NCI-H226 (cell line): ENCODE data around the gene BPIFB3.
"Not testable (repeated sequence)": the region's sequence is repeated elsewhere in the genome, so short reads cannot be mapped to it uniquely, and the experiment has no call there.

ENCODE experiments used
- DNase-seq: peaks from one replicate; pipeline ENCODE4 v3.0.0-alpha.2; 2015

Gene BPIFB3

DNA sequence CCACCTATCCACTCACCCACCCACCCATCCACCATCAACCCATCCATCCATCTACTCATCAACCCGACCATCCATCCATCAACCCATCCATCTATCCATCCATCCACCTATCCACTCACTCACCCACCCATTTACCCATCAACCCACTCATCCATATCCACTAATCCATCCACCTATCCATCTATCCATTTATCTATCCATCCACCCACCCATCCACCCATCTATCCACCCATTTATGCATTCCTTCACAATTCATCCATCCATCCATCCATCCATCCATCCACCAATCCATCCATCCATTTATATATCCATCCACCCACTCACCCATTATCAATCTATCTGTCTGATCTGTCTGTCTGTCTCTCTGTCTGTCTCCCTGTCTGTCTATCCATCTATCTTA, 39.9 kb downstream of the BPIFB3 start:
- DNase-seq: no peak

GRCh38 chr20:33095249-33095648, 41.5 kb downstream of the BPIFB3 start:
- no peak for DNase-seq

DNA sequence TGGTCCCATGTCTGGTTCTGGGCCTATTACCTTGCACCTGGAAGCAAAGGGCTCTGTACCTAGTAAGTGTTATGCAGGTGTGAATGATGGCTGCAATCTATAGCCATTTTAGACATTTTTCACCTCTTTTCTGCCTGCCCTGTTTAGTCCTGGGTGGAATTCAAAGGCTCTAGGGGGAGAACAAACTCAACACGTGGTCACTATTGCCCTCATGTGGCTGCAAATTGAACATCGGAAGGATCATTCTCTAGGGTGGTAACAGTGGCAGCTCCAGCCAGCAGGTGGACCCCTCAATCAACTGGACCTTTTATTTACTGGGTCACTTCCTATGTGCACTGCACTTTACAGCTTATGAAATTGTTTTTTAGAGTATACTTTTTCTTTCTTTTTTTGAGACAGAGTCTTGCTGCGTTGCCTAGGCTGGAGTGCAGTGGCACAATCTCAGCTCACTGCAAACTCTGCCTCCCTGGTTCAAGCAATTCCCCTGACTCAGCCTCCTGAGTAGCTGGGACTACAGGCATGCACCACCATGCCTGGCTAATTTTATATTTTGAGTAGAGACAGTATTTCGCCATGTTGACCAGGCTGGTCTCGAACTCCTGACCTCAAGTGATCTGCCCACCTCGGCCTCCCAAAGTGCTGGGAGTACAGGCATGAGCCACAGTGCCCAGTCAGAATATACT, 42.3 kb downstream of the BPIFB3 start:
- peak; percentile 52 for DNase-seq

- no peak for DNase-seq
These were observed 43.3 kb downstream of the BPIFB3 start for GRCh38 chr20:33097001-33097400.

- DNase-seq: no peak
These were observed 46.3 kb downstream of the BPIFB3 start for GRCh38 chr20:33099843-33100538.

DNA sequence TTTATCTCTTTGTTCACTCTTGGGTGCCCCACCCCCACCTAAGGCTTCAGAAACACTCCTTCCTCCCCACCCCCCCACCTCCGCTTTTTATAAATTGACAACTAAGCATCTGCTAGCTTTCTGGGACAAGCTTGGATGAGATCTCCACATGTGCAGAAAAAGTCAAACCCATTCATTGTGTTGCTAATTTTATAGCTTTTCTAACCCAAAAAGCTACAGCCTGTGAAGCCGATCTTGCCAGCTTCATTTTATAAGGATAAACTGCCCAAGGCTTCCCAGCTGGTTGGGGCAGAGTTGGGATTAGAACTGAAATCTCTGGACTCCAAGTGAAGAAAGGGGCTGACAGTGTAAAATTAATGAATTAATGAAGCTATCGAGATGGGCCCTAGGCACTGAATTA, 49.9 kb downstream of the BPIFB3 start:
- DNase-seq: no peak

- DNase-seq: no peak
These were observed 50.6 kb downstream of the BPIFB3 start for GRCh38 chr20:33104336-33104735.

GRCh38 chr20:33105316-33105924, 51.7 kb downstream of the BPIFB3 start:
- DNase-seq: no peak

- not testable (repeated sequence) for DNase-seq
These were observed 52.4 kb downstream of the BPIFB3 start for GRCh38 chr20:33106058-33106620.

DNA sequence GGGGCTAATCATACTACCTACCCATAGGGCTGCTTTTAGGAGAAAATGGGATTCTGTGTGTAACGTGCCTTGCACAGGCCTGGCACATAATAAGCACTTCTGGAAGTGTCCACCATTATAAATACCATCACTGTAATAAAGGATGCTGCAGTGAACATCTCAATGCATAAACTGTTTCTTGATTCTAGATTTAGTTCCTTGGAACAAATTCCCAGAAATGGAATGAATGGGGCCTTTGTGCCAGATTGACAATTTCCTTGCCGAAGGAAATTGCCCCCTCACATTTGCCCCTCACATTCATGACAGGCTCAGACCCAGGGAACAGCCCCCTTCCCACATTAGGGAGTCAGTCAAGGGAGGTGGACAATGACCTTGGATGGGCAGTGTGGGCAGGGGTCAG, 55.0 kb downstream of the BPIFB3 start:
- DNase-seq: no peak

GRCh38 chr20:33110147-33110825, 56.6 kb downstream of the BPIFB3 start:
- no peak for DNase-seq

DNA sequence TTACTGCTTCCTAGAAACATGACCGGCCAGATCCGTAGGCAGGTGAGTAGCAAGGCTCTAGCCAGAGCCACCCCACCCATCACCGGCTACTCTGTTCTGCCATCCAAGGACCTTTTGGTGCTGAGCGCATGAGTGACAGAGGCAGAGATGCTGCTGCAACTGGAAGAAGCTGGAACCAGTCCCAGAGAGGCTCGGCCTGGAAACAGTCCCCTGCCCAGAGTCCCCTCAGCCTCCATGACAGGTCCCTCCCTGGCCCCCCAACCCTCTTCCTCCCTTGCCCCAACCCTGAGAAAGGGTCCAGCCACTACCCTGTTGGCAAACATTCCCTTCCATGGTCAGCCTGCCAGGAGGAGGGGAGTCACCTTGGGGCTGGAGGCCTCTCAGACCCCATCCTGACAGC, 57.6 kb downstream of the BPIFB3 start:
- DNase-seq: no peak

GRCh38 chr20:33112547-33113386, 59.1 kb downstream of the BPIFB3 start:
- DNase-seq: no peak

DNA sequence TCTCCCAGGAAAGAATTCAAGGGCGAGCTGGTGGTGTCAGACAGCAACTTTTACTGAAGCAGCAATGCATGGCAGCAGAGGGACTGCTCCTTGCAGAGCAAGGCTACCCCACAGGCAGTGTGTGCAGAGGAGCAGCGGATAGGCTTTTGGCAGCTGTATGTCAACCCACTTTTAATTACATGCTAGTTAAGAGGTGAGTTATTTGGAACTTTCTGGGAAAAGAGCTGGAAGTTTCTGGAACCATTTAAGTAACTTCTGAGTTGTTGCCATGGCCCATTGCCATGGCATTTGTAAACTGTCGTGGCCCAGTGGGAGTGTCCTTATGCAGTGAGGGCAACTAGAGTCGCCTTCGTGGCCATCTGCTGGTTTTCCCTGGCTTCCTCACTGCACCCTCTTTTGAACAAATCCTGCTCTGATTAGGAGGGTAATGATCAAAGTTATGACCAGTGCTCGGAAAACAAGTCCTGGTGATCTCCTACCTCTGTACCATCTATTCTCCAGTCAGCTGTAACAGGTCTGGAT, 59.7 kb downstream of the BPIFB3 start:
- DNase-seq: no peak

- not testable (repeated sequence) for DNase-seq
These were observed 61.8 kb downstream of the BPIFB3 start for GRCh38 chr20:33115501-33115900.

DNA sequence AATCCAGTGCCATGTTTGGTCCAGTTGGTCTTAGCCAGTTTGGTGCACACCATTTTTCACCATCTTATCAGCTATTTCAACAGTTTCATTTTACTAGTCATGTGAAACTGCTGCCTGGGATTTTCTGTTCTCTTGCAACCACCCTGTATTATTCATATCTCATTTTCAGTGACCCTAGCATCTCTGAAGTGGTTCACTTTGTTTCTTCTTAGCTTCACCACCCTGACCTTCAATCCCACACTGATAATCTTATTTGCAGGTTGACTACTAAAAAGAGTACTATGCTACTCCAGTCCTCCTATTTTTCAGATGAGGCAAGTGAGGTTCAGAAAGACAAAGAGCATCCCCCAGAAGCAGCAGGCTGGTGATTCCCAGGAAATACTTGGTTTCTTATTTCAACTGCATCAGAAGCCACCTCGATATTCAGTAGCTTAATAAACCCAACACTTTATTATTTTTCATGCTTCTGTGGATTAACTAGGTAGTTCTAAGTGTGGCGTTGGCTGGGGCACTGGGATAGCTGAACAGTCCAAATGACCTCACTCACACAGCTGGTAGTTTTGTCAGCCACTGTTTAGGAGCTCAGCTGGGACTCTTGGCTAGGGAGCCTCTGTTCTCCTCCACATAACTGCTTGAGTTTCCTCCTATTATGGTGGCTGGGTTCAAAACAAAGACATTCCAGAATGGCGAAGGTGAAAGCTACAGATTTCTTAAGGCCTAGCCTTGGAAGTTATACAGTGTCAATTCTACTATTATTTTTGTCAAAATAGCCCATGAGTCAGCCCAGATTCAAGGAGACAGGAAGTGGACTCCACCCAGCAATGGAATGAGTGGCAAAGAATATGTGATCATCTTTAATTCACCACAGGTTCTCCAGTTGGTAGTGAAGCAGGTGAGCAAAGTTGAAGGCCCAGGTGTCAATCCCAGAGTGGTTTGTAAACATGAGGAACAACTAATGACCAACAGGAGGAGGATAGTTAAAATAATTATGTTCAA, 66.3 kb downstream of the BPIFB3 start:
- peak; percentile 22 for DNase-seq

GRCh38 chr20:33120934-33121333, 67.2 kb downstream of the BPIFB3 start:
- DNase-seq: no peak

- DNase-seq: not testable (repeated sequence)
These were observed 68.6 kb downstream of the BPIFB3 start for GRCh38 chr20:33122297-33122696.
